GM21381 (cell line): ENCODE measurements around the gene PCYT1A.
"Not testable (repeated sequence)": the region's sequence is repeated elsewhere in the genome, so short reads cannot be mapped to it uniquely, and the experiment has no call there.

Experiments used
- ATAC-seq: cut with Tn5 transposase; IDR thresholded peaks from one replicate; pipeline ENCODE4 v1.9.1; 2021; ENCODE audit warnings: mild to moderate bottlenecking, moderate library complexity; ENCODE audit not compliant: unreplicated experiment

The PCYT1A gene

GRCh38 chr3:196194542-196194915 lies 93.0 kb downstream of the PCYT1A start:
- ATAC-seq, result no peak

GRCh38 chr3:196193736-196194541 lies 93.6 kb downstream of the PCYT1A start:
- ATAC-seq, result no peak

DNA sequence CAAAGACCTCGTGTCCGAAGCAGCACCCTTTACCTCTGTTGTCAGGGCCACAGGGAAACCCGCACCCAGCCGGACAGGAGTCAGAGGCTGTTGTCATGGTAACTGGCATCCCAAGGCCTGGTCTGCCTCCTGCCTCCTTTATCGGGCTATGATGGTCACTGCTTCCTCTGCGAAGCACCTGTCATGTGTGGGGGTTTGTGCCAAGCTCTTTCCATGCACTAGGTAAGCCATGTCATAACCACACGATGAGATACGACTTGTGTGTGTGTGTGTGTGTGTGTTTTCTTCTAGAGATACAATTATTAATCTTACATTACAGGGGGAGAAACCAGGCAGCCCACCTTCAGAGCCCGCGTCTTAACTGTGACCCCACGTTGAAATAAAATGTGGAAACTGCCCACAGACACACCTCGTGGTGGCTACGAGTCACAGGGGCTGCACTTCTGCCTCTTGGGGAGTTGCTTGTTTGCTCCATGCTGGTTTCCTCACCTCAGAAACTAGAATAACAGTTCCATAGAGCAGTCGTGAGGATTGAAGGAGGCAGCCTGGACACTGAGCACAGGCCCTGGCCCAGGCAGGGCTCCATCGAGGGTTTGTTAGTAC lies 94.3 kb downstream of the PCYT1A start:
- ATAC-seq, result no peak

- no peak for ATAC-seq
These were observed 94.9 kb downstream of the PCYT1A start for GRCh38 chr3:196192524-196193051.

DNA sequence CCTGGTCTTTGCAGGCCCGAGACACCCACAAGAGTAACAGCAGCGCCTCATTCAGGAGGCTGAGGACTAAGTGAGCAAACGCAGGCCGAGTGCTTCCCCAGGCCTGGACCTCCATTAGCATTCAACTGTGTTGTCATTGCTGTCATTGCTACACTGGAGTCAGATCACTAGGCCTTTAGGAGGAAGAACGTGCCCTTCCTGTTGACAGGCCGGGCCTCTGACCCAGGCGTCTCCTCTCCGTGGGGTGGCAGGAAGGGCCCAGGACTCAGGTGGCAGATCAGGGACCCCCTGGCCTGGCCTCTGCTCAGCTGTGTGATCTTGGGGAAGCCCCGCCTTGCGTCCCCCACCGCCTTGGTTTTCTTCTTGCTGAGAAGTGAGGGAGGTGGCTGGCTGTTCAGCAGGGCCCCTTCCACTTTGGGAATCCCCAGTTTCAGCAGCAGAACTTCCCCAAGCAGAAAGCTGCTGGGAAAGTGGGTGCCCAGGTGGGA lies 95.4 kb downstream of the PCYT1A start:
- ATAC-seq, result peak; percentile 57

DNA sequence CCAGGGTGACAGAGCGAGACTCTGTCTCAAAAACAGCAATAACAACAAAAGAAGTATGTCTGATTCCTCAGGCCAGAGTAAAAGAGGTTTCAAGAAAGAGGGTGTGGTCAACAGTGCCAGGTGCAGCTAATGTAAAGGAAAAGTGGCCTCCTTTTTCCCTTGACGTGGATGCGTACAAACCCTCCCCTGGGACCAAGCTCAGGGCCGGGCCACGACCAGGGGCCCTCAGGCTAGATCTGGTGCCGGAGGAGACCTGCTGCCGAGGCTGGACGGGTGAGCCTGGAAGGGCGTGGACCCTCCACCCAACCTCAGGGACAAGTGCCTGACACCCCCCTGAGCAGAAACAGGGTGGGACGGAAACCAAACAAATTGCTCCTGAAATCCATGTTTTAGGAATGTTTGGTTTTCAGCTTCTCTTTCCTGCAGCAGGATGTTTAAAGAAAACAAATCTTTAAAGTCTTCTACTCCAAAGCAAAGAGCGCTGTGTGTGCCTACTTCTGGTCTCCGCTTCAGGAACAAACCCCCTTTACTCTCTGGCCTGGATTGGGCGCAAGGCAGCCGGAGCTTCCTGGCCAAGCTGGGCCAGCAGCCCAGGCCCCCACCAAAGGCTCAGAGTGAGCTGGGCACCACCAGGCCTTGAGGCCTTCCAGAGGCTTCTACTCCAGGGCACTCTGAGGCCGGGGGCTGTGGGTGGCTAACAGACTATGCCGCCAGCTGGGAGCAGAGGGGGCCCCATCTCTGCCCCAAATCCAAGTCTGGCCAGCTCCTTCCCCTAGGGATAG lies 97.8 kb downstream of the PCYT1A start:
- ATAC-seq, result no peak

DNA sequence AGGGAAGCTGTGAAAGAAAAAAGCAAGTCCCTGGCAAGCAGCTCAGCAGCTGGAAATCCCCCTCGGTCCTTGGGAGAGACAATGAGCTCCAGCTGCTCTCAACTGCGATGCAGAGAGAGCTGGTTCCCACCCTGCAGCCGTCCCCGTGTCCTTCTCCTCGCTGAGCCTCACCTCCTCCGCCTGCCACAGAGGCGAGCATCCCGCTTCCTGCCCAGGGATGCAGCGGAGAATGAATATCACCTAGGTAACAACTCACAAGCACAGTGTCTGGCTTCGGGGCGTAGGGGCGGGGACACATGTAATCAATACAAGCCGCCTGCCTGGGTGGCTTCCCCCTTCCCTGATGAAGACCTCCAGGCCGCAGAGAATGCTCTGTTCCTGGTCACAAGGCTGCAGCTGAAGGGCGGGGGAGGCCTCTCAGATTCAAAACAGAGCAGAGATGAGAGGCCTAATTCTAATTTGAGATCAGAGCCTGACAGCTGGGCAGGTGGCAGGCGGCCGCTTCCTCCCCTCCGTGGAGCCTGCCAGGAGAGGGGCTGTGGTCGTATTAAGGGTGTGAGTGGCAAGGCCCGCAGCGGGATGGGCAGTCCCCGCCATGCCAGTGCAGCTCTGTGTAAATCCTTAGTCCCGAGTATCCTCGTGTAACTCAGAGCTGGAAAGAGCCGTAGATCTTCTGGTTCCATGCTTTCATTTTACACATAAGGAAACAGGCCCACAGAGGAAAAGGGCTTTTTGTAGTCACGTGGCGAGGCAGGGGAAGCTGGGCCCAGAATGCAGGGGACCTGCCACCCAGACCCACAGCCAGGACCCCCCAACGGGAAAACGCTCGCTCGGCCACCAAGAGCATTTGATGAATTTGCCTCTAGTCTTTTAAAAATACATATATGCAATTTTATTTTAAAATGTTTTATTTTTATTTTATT lies 100.6 kb downstream of the PCYT1A start:
- ATAC-seq, result no peak

DNA sequence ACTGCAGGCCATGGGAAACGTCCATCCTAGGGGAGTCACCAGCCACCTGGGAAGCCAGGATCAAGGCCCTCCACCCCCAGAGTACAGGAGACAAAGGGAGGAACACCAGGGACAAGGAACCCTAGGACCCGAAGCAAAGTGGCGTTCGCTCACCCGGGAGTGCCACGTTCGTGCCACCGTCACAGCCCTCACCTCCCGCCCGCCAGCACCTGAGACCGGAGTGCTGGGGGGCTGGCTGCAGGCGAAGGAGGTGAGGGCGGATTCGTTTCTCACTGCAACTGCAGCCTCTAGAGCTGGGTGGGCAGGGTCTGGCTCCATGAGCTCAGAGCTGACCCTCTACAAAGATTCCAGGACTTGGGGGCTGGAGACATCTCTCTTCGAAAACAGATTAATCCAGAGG lies 102.6 kb downstream of the PCYT1A start:
- ATAC-seq, result no peak

GRCh38 chr3:196184169-196184432 lies 103.4 kb downstream of the PCYT1A start:
- not testable (repeated sequence) for ATAC-seq

GRCh38 chr3:196181127-196181546 lies 106.4 kb downstream of the PCYT1A start:
- no peak for ATAC-seq

DNA sequence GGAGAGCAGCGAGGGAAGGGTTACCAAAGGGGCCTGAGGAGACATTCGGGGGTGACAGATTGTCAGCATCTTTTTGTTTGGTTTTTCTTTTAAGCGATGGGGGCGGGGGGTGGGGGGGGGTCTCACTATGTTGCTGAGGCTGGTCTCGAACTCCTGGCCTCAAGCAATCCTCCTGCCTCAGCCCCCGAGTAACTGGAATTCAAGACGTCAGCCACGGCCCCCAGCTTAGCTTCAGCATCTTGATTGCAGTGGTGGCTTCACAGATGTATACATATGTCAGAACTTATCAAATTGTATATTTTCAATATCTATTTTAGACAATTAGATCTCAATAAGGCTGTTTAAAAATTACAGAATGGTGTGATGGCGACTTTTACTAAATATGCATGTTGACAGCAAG lies 107.2 kb downstream of the PCYT1A start:
- no peak for ATAC-seq
